Esophagus squamous epithelium (tissue), 4 donors: Measurements from ENCODE around the gene XRN1.

Experiments used
- POLR2A ChIP-seq, 4 donors: fragments of 450-650 bp; IDR thresholded peaks; one replicate each; pipeline ENCODE4 v1.6.1; 2017; ENCODE audit warnings: antibody characterized with exemption in 4 of 4, mild to moderate bottlenecking in 4 of 4, moderate library complexity in 3 of 4
- TF ChIP-seq, protein P1 (sequence below), 6 experiments: fragments of 450-650 bp in 4 of 6; fragments of 200-600 bp in 2 of 6; sonication (generic) in 2 of 6; IDR thresholded peaks; one replicate each; pipeline ENCODE4 v1.5.1; 2016 to 2019; ENCODE audit warnings: antibody characterized with exemption in 6 of 6, mild to moderate bottlenecking in 4 of 6, moderate library complexity in 4 of 6

DNA sequence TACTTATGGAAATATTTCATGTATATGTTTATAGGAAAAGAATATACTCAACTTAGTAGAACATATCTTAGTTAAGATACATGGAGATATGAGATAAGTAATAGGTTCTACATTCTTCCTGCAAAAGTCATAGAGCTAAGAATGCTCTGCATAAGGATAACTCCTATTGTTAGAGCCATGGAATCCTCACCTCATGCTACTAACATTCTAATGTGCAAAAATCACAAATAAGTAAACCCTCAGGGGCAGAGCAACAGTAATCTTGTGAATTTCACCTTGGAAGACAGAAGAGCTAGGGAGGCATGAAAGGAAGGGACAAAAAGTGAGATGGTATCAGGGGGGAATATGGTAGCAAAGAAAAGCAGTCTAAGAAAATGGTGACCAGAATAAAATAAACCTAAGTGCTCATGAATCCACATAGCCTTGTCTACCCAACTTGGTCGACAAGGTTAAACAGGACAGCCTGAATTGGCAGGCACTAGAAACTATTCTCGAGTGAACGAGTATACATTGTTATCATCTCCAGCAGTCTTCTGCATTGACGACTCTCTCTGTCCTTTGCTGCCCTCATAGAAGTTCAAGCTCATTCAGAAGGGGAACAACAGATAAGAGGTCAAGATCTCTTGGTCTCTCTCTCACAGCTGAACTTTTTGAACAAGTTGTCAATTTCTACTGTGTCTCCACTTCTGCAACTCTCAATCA, 52.8 kb downstream of the XRN1 start:
- TF ChIP-seq POLR2A (IDR thresholded peaks at IDR 0.05), result no peak
- TF ChIP-seq, protein P1, sequence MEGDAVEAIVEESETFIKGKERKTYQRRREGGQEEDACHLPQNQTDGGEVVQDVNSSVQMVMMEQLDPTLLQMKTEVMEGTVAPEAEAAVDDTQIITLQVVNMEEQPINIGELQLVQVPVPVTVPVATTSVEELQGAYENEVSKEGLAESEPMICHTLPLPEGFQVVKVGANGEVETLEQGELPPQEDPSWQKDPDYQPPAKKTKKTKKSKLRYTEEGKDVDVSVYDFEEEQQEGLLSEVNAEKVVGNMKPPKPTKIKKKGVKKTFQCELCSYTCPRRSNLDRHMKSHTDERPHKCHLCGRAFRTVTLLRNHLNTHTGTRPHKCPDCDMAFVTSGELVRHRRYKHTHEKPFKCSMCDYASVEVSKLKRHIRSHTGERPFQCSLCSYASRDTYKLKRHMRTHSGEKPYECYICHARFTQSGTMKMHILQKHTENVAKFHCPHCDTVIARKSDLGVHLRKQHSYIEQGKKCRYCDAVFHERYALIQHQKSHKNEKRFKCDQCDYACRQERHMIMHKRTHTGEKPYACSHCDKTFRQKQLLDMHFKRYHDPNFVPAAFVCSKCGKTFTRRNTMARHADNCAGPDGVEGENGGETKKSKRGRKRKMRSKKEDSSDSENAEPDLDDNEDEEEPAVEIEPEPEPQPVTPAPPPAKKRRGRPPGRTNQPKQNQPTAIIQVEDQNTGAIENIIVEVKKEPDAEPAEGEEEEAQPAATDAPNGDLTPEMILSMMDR (IDR thresholded peaks at IDR 0.05), result no peak
